Measurements from ENCODE around the gene OLIG3.

The OLIG3 gene

GRCh38 chr6:137452333-137452894, 41.8 kb downstream of the OLIG3 start (continued):
- TF ChIP-seq, protein P1, sequence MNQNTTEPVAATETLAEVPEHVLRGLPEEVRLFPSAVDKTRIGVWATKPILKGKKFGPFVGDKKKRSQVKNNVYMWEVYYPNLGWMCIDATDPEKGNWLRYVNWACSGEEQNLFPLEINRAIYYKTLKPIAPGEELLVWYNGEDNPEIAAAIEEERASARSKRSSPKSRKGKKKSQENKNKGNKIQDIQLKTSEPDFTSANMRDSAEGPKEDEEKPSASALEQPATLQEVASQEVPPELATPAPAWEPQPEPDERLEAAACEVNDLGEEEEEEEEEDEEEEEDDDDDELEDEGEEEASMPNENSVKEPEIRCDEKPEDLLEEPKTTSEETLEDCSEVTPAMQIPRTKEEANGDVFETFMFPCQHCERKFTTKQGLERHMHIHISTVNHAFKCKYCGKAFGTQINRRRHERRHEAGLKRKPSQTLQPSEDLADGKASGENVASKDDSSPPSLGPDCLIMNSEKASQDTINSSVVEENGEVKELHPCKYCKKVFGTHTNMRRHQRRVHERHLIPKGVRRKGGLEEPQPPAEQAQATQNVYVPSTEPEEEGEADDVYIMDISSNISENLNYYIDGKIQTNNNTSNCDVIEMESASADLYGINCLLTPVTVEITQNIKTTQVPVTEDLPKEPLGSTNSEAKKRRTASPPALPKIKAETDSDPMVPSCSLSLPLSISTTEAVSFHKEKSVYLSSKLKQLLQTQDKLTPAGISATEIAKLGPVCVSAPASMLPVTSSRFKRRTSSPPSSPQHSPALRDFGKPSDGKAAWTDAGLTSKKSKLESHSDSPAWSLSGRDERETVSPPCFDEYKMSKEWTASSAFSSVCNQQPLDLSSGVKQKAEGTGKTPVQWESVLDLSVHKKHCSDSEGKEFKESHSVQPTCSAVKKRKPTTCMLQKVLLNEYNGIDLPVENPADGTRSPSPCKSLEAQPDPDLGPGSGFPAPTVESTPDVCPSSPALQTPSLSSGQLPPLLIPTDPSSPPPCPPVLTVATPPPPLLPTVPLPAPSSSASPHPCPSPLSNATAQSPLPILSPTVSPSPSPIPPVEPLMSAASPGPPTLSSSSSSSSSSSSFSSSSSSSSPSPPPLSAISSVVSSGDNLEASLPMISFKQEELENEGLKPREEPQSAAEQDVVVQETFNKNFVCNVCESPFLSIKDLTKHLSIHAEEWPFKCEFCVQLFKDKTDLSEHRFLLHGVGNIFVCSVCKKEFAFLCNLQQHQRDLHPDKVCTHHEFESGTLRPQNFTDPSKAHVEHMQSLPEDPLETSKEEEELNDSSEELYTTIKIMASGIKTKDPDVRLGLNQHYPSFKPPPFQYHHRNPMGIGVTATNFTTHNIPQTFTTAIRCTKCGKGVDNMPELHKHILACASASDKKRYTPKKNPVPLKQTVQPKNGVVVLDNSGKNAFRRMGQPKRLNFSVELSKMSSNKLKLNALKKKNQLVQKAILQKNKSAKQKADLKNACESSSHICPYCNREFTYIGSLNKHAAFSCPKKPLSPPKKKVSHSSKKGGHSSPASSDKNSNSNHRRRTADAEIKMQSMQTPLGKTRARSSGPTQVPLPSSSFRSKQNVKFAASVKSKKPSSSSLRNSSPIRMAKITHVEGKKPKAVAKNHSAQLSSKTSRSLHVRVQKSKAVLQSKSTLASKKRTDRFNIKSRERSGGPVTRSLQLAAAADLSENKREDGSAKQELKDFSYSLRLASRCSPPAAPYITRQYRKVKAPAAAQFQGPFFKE (tag by site-specific recombination; IDR thresholded peaks at IDR 0.05; ENCODE audit: borderline replicate concordance): no peak
- TF ChIP-seq TCF7L2 (IDR thresholded peaks at IDR 0.05; ENCODE audit: borderline replicate concordance, low read depth, low read length) (no peak), REPIN1 (tag by site-specific recombination; IDR thresholded peaks at IDR 0.05; ENCODE audit: low read depth) (no peak), ZFHX2 (tag by site-specific recombination; conservative IDR thresholded peaks at IDR 0.05) (no peak)

DNA sequence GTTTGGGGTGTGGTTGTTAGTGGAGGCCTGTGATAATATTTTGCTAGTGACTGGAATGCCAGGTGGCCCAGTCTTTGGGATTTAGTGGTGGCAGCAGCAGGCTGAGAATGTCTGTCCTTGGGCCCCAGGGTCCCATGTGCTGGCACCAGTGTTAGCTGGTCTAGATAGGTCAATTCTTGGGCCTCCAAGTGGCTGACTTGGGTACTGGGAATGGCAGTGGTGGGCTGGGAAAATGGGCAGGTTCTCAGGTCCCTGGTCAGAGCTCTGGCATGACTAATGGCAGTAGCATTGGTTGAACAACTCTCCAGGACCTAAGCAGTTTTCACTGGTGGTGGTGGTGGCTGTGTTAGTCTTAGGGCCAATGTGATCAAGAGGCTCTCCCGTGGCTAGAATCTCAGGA, 50.3 kb downstream of the OLIG3 start:
- ChIA-PET POLR2A (no interaction called here), CTCF (interaction anchor here (0.7 kb wide), 1 partner anchor 13 kb away, joined by 4 read pairs; no protein-coding TSS in a partner anchor)
- Histone ChIP-seq H3K36me3 (ENCODE audit: control insufficient read depth in 2 of 2, insufficient read depth in 1 of 2, low read length in 2 of 2) (no peaks in the 10 kb centered on the region), H3K27ac (ENCODE audit: extremely low read depth, low read depth, low read length) (no peak overlapping the region), H3K9me3 (ENCODE audit: control insufficient read depth, insufficient read depth, low read depth, low read length) (no peaks in the 10 kb centered on the region; the same call in 1 of the 2 replicates), H3K4me1 (ENCODE audit: control insufficient read depth, insufficient read depth, low read length) (no peaks in the 10 kb centered on the region), H3K4me3 (ENCODE audit: low read depth, low read length) (no peak overlapping the region)
- TF ChIP-seq ZNF335 (tag by site-specific recombination; conservative IDR thresholded peaks at IDR 0.05) (no peak), ZNF510 (tag by site-specific recombination; IDR thresholded peaks at IDR 0.05; ENCODE audit: insufficient replicate concordance) (no peak), ZNF544 (tag by site-specific recombination; IDR thresholded peaks at IDR 0.05) (no peak), ZFHX2 (tag by site-specific recombination; conservative IDR thresholded peaks at IDR 0.05) (no peak), ZNF155 (tag by site-specific recombination; IDR thresholded peaks at IDR 0.05) (no peak), ZNF677 (tag by site-specific recombination; IDR thresholded peaks at IDR 0.05) (no peak), MZF1 (tag by site-specific recombination; IDR thresholded peaks at IDR 0.05; ENCODE audit: borderline replicate concordance) (no peak), ZNF514 (tag by site-specific recombination; IDR thresholded peaks at IDR 0.05) (no peak), ZFP37 (tag by site-specific recombination; IDR thresholded peaks at IDR 0.05) (no peak), ZNF707 (tag by site-specific recombination; IDR thresholded peaks at IDR 0.05) (no peak), ZNF311 (tag by site-specific recombination; IDR thresholded peaks at IDR 0.05; ENCODE audit: borderline replicate concordance) (no peak), ZNF37A (tag by site-specific recombination; IDR thresholded peaks at IDR 0.05) (no peak), ZNF23 (tag by site-specific recombination; IDR thresholded peaks at IDR 0.05; ENCODE audit: borderline replicate concordance) (no peak), SETDB1 (IDR thresholded peaks at IDR 0.05; ENCODE audit: insufficient read length, low read length) (no peak), ZNF785 (tag by site-specific recombination; IDR thresholded peaks at IDR 0.05) (no peak)
- TF ChIP-seq, protein P2, sequence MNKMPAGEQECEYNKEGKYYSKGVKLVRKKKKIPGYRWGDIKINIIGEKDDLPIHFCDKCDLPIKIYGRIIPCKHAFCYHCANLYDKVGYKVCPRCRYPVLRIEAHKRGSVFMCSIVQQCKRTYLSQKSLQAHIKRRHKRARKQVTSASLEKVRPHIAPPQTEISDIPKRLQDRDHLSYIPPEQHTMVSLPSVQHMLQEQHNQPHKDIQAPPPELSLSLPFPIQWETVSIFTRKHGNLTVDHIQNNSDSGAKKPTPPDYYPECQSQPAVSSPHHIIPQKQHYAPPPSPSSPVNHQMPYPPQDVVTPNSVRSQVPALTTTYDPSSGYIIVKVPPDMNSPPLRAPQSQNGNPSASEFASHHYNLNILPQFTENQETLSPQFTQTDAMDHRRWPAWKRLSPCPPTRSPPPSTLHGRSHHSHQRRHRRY (tag by site-specific recombination; IDR thresholded peaks at IDR 0.05): no peak

All from HEK293 (cell line).